CD14-positive monocyte (primary cell): Measurements from ENCODE around the gene EIF4G2. TPM values are rescaled to one million over a fixed set of nuclear protein-coding genes. Genes with fewer than 3 reads are reported as not detected.
"Not testable (repeated sequence)": the region's sequence is repeated elsewhere in the genome, so short reads cannot be mapped to it uniquely, and the experiment has no call there.

Experiments
- DNase-seq, 3 donors: peaks; one replicate each; pipeline ENCODE4 v3.0.0-alpha.2; 2011 to 2022
- H2AFZ ChIP-seq: 2 replicates; pipeline ENCODE4 v1.6.0; 2012; ENCODE audit warnings: mild to moderate bottlenecking, low read depth, low read length, inconsistent platforms; ENCODE audit not compliant: insufficient read depth, poor library complexity, severe bottlenecking
- H3K27ac ChIP-seq, 2 donors: 1 replicate in 1 of 2; 2 replicates in 1 of 2; pipeline ENCODE4 v1.5.1; 2012 to 2013; ENCODE audit warnings: low read length in 2 of 2, control low read depth in 1 of 2, inconsistent platforms in 1 of 2, low read depth in 1 of 2, mild to moderate bottlenecking in 1 of 2
- H3K27me3 ChIP-seq, 2 donors: one replicate each; pipeline versions ENCODE4 v1.6.0 to v1.6.1; 2011 to 2013; ENCODE audit warnings: low read length in 2 of 2; ENCODE audit not compliant: control insufficient read depth in 2 of 2, insufficient read depth in 2 of 2
- H3K36me3 ChIP-seq, 2 donors: replicated peaks in 1 of 2; 1 replicate in 1 of 2; 2 replicates in 1 of 2; pipeline versions ENCODE4 v1.5.1 to v1.6.1; 2012 to 2013; ENCODE audit warnings: low read length in 2 of 2, control low read depth in 1 of 2, inconsistent platforms in 1 of 2, mild to moderate bottlenecking in 1 of 2; ENCODE audit not compliant: insufficient read depth in 2 of 2, control insufficient read depth in 1 of 2
- H3K4me1 ChIP-seq, 2 donors: 1 replicate in 1 of 2; 2 replicates in 1 of 2; pipeline versions ENCODE4 v1.5.1 to v1.6.1; 2012 to 2013; ENCODE audit warnings: low read length in 2 of 2, control low read depth in 1 of 2, inconsistent platforms in 1 of 2, mild to moderate bottlenecking in 1 of 2, moderate library complexity in 1 of 2; ENCODE audit not compliant: insufficient read depth in 2 of 2, control insufficient read depth in 1 of 2
- H3K4me2 ChIP-seq: replicated peaks from 2 replicates; pipeline ENCODE3; 2012; ENCODE audit warnings: low read length, moderate library complexity, mild to moderate bottlenecking; ENCODE audit not compliant: poor library complexity, severe bottlenecking; ENCODE audit errors: extremely low read depth
- H3K4me3 ChIP-seq, 3 experiments: fragments of 200-600 bp in 1 of 3; sonication (generic) in 1 of 3; replicated peaks in 1 of 3; 1 replicate in 2 of 3; 2 replicates in 1 of 3; pipeline ENCODE4 v1.5.1; 2011 to 2013; ENCODE audit warnings: low read length in 3 of 3, mild to moderate bottlenecking in 3 of 3, control low read depth in 2 of 3, low read depth in 2 of 3, inconsistent platforms in 1 of 3, moderate library complexity in 1 of 3
- H3K79me2 ChIP-seq: 2 replicates; pipeline ENCODE4 v1.6.0; 2012; ENCODE audit warnings: mild to moderate bottlenecking, control low read depth, inconsistent platforms, low read length, moderate library complexity; ENCODE audit not compliant: insufficient read depth
- H3K9ac ChIP-seq: 2 replicates; pipeline ENCODE4 v1.6.0; 2017; ENCODE audit warnings: low read length, mild to moderate bottlenecking; ENCODE audit not compliant: insufficient read depth, poor library complexity, severe bottlenecking
- H3K9me3 ChIP-seq, 2 donors: replicated peaks in 1 of 2; 1 replicate in 1 of 2; 2 replicates in 1 of 2; pipeline versions ENCODE4 v1.5.1 to v1.6.1; 2012 to 2013; ENCODE audit warnings: low read length in 2 of 2, control low read depth in 1 of 2; ENCODE audit not compliant: control insufficient read depth in 1 of 2, insufficient read depth in 1 of 2
- H4K20me1 ChIP-seq: 2 replicates; pipeline ENCODE4 v1.6.0; 2012; ENCODE audit warnings: mild to moderate bottlenecking, low read length, control low read depth, moderate library complexity; ENCODE audit not compliant: insufficient read depth
- H3K27ac Mint-ChIP-seq, 7 donors: one replicate each; pipeline ENCODE4 v1.8.0; 2020; ENCODE audit warnings: mild to moderate bottlenecking in 7 of 7, mixed read lengths in 7 of 7, moderate library complexity in 6 of 7, inconsistent platforms in 2 of 7
- H3K27me3 Mint-ChIP-seq, 3 donors: one replicate each; pipeline ENCODE4 v1.8.0; 2021 to 2022; ENCODE audit warnings: low read depth in 3 of 3, mild to moderate bottlenecking in 3 of 3, mixed read lengths in 3 of 3, moderate library complexity in 3 of 3, inconsistent platforms in 1 of 3
- H3K36me3 Mint-ChIP-seq, 2 donors: one replicate each; pipeline ENCODE4 v1.8.0; 2020; ENCODE audit warnings: mixed read lengths in 2 of 2, inconsistent platforms in 1 of 2, mild to moderate bottlenecking in 1 of 2
- H3K4me1 Mint-ChIP-seq: one replicate; pipeline ENCODE4 v1.8.0; 2020; ENCODE audit warnings: mild to moderate bottlenecking, mixed read lengths
- H3K4me3 Mint-ChIP-seq, 2 donors: one replicate each; pipeline ENCODE4 v1.8.0; 2020; ENCODE audit warnings: mild to moderate bottlenecking in 2 of 2, mixed read lengths in 2 of 2, moderate library complexity in 1 of 2
- H3K9me3 Mint-ChIP-seq, 7 donors: one replicate each; pipeline ENCODE4 v1.8.0; 2020 to 2022; ENCODE audit warnings: mixed read lengths in 7 of 7, mild to moderate bottlenecking in 6 of 7, moderate library complexity in 6 of 7, inconsistent platforms in 2 of 7
- WGBS: methylation state at CpG from one replicate; pipeline ENCODE4 v1.1.5; 2013; ENCODE audit warnings: missing lambda C conversion rate; ENCODE audit not compliant: insufficient coverage; 5-methylcytosine and 5-hydroxymethylcytosine counted together
- intact Hi-C, 2 donors: fragments of 100-400 bp; cut with micrococcal nuclease; formaldehyde crosslinking; loops; one replicate each; pipeline versions ENCODE4 v1.15.0 to v1.15.1; 2023
- polyA plus RNA-seq, 3 donors: library from polyadenylated mRNA; depleted of rRNA in 1 of 3; unstranded in 2 of 3; stranded (reverse) in 1 of 3; fragments of 300-500 nt in 2 of 3; fragments of >200 nt in 1 of 3; fragmentation: Illumina TruSeq in 2 of 3; gene quantifications; 1 replicate in 2 of 3; 2 replicates in 1 of 3; pipeline ENCODE4 v1.2.3, GENCODE V29; 2012 to 2021
- TF ChIP-seq, protein P1 (sequence below): fragments of 200-600 bp; IDR thresholded peaks from one replicate; pipeline ENCODE4 v1.8.0; 2022; ENCODE audit warnings: antibody characterized with exemption, mild to moderate bottlenecking

EIF4G2 gene
- polyA plus RNA-seq, 3 donors: 334 to 439 (median 386) TPM

DNA sequence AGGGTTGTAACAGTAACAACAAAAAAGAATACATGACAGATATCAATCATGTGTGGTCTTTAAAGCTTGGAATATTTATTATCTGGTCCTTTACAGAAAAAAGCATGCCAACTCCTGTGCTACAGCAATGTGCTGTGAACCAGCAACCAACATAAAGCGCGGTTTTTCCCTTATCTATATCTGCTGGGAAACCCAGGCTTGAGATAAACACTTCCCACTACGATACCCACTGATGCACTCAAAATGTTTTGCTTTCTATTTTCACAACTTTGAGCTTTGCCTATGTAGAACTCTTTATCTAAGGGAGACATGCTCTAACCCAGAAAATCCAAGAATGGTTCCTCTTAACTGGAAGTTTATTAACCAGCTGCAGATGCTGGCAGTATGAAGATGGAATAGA lies 30.2 kb upstream of the EIF4G2 start:
- H3K9me3 ChIP-seq: no peaks in the 10 kb centered on the region
- no peak overlapping the region for H3K9ac ChIP-seq
- peaks cover 0 to 2% of the 10 kb centered on the region in 2 donors for H3K36me3 Mint-ChIP-seq
- H3K4me3 ChIP-seq: no peak overlapping the region
- H2AFZ ChIP-seq: no peak overlapping the region
- TF ChIP-seq, protein P1, sequence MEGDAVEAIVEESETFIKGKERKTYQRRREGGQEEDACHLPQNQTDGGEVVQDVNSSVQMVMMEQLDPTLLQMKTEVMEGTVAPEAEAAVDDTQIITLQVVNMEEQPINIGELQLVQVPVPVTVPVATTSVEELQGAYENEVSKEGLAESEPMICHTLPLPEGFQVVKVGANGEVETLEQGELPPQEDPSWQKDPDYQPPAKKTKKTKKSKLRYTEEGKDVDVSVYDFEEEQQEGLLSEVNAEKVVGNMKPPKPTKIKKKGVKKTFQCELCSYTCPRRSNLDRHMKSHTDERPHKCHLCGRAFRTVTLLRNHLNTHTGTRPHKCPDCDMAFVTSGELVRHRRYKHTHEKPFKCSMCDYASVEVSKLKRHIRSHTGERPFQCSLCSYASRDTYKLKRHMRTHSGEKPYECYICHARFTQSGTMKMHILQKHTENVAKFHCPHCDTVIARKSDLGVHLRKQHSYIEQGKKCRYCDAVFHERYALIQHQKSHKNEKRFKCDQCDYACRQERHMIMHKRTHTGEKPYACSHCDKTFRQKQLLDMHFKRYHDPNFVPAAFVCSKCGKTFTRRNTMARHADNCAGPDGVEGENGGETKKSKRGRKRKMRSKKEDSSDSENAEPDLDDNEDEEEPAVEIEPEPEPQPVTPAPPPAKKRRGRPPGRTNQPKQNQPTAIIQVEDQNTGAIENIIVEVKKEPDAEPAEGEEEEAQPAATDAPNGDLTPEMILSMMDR: no peak
- H3K79me2 ChIP-seq: no peaks in the 10 kb centered on the region
- WGBS: 90% methylated on average over 2 of the region's 3 CpGs
- no peaks in the 10 kb centered on the region for H3K4me1 ChIP-seq
- no peak for DNase-seq
- H3K4me3 Mint-ChIP-seq: no peak overlapping the region
- H3K4me2 ChIP-seq: no peak overlapping the region
- peaks cover 0 to 5% (median 0%) of the 10 kb centered on the region in 3 donors for H3K27me3 Mint-ChIP-seq
- no peaks in the 10 kb centered on the region for H3K27me3 ChIP-seq
- intact Hi-C loops: no loop called here
- H3K4me1 Mint-ChIP-seq: peaks cover 7% of the 10 kb centered on the region
- H4K20me1 ChIP-seq: no peaks in the 10 kb centered on the region
- no peaks in the 10 kb centered on the region for H3K36me3 ChIP-seq
- peaks cover 0 to 1% (median 0%) of the 10 kb centered on the region in 7 donors for H3K9me3 Mint-ChIP-seq
- no peak overlapping the region for H3K27ac ChIP-seq
- no peak overlapping the region for H3K27ac Mint-ChIP-seq

DNA sequence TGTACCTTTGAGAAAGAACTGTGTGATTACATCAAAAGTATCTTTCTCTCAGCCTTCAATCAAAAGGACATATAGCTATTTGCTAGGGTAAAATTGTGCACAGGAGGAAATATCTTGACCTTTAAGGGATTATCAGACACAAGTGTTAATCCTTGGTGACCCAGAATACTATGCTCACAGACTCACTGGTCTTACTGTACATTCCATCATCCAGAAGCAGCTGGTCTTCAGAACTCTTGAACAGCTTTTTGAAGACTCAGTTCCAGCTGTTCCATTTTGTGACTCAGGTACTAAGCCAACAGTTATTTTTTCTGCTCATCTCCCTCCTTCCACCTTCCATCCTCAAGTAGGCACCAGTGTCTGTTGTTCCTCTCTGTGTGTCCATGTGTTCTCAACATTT lies 29.4 kb upstream of the EIF4G2 start:
- intact Hi-C loops: no loop called here
- H3K4me2 ChIP-seq: no peak overlapping the region
- H3K9me3 ChIP-seq: no peaks in the 10 kb centered on the region

DNA sequence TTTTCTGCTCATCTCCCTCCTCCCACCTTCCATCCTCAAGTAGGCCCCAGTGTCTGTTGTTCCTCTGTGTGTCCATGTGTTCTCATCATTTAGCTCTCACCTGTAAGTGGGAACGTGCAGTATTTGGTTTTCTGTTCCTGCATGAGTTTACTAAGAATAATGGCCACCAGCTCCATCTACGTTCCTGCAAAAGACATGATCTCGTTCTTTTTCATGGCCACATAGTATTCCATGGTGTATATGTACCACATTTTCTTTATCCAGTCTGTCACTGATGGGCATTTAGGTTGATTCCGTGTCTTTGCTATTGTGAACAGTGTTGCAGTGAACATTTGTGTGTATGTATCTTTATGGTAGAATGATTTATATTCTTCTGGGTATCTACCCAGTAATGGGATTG lies 28.2 kb upstream of the EIF4G2 start:
- H3K27ac ChIP-seq, H3K27me3 ChIP-seq, H3K36me3 Mint-ChIP-seq, H3K9me3 ChIP-seq, H4K20me1 ChIP-seq, H3K4me1 ChIP-seq, H3K36me3 ChIP-seq, H3K4me3 Mint-ChIP-seq, H2AFZ ChIP-seq, intact Hi-C loops, H3K4me2 ChIP-seq, H3K27ac Mint-ChIP-seq, H3K4me3 ChIP-seq, H3K4me1 Mint-ChIP-seq, H3K79me2 ChIP-seq, H3K9ac ChIP-seq, H3K27me3 Mint-ChIP-seq, DNase-seq, H3K9me3 Mint-ChIP-seq: not testable (repeated sequence)
- WGBS: 100% methylated on average over 1 of the region's 4 CpGs

More for the DNA sequence above, 29.4 kb upstream of the EIF4G2 start:
- Histone ChIP-seq H3K9ac (no peak overlapping the region), H2AFZ (no peak overlapping the region), H3K4me3 (no peak overlapping the region), H3K36me3 (no peaks in the 10 kb centered on the region), H3K27me3 (no peaks in the 10 kb centered on the region), H3K27ac (no peak overlapping the region), H3K4me1 (no peaks in the 10 kb centered on the region), H3K79me2 (no peaks in the 10 kb centered on the region), H4K20me1 (no peaks in the 10 kb centered on the region)
- H3K27ac Mint-ChIP-seq: no peak overlapping the region
- peaks cover 0 to 2% of the 10 kb centered on the region in 2 donors for H3K36me3 Mint-ChIP-seq
- peaks cover 7% of the 10 kb centered on the region for H3K4me1 Mint-ChIP-seq
- H3K27me3 Mint-ChIP-seq: peaks cover 0 to 5% (median 0%) of the 10 kb centered on the region in 3 donors
- no peak for DNase-seq
- peaks cover 0 to 1% (median 0%) of the 10 kb centered on the region in 7 donors for H3K9me3 Mint-ChIP-seq
- no peak overlapping the region for H3K4me3 Mint-ChIP-seq
- TF ChIP-seq, protein P1: no peak
